WERI-Rb-1 (cell line): ENCODE data around the gene SHE.

ENCODE experiments used
- DNase-seq: peaks from one replicate; pipeline ENCODE4 v3.0.0-alpha.2; 2020
- H3K27ac ChIP-seq: fragments of 250-450 bp; sonication (Bioruptor Pico); 2 replicates; pipeline ENCODE4 v1.5.1; 2020; ENCODE audit warnings: mild to moderate bottlenecking, moderate library complexity
- H3K27me3 ChIP-seq: fragments of 250-450 bp; sonication (Bioruptor Pico); 2 replicates; pipeline ENCODE4 v1.5.1; 2021; ENCODE audit warnings: mild to moderate bottlenecking, low read depth, moderate library complexity; ENCODE audit not compliant: insufficient read depth, severe bottlenecking
- H3K36me3 ChIP-seq: fragments of 250-450 bp; sonication (Bioruptor Pico); 2 replicates; pipeline ENCODE4 v1.5.1; 2020; ENCODE audit warnings: mild to moderate bottlenecking, moderate library complexity
- H3K4me3 ChIP-seq: 2 replicates; pipeline ENCODE4 v1.5.1; 2011; ENCODE audit warnings: low read depth, mild to moderate bottlenecking, control low read depth, low read length
- H3K9me3 ChIP-seq: fragments of 250-450 bp; sonication (Bioruptor Pico); 2 replicates; pipeline ENCODE4 v1.5.1; 2021; ENCODE audit warnings: mild to moderate bottlenecking, moderate library complexity; ENCODE audit not compliant: severe bottlenecking
- TF ChIP-seq, protein P1 (sequence below): IDR thresholded peaks from 2 replicates; pipeline ENCODE4 v1.5.1; 2011; ENCODE audit warnings: low read depth, mild to moderate bottlenecking, control low read depth, inconsistent platforms, low read length

The SHE gene

DNA sequence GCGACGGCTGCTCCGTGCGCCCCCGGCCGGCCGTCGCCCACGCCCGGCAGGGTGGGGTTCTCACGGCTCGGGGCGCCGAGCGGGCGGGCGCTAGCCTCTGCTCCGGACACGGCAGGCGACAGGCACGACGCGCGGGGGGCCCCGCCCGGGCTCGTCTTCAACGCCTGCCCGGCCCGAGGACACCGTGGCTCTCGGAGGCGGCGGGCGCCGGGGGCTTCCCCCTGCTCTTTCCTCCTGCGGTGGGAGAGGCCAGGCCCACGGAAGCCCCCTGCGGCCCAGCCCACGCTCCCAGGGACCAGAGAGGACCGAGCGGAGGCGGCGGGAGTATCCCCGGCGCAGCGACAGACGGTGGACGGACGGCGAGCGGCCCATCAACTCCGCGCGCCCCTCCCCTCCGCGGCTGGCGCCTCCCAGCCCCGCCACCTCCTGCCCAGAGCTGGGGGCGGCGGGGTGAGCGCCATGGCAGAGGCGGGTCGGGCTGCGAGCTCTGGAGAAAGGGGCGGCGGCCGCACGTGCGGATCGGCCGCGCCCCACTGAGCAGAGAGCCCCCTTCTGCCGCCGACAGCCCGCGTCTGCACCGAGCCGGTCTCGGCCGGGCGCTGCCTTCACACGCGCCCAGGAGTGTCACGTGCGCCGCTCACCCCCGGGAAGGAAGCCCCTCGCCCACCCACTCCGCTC is at the start of gene SHE, which contains the start of gene TDRD10:
SHE (minus strand) TSS at position 347 of the 678 bp plus-strand sequence. CDS start 386 bp downstream, outside the sequence.
TDRD10 (plus strand) TSS at position 154 of the 678 bp plus-strand sequence. CDS start 4,685 bp downstream, outside the sequence.
- Histone ChIP-seq H3K9me3 (peaks cover 42% of the 10 kb centered on the region), H3K4me3 (peak within 1 kb of the TSS; percentile 3; the same call in 1 of the 2 replicates), H3K36me3 (no peaks in the 10 kb centered on the region), H3K27me3 (peaks cover 100% of the 10 kb centered on the region), H3K27ac (no peak within 1 kb of the TSS)
- no peak for DNase-seq
- TF ChIP-seq, protein P1, sequence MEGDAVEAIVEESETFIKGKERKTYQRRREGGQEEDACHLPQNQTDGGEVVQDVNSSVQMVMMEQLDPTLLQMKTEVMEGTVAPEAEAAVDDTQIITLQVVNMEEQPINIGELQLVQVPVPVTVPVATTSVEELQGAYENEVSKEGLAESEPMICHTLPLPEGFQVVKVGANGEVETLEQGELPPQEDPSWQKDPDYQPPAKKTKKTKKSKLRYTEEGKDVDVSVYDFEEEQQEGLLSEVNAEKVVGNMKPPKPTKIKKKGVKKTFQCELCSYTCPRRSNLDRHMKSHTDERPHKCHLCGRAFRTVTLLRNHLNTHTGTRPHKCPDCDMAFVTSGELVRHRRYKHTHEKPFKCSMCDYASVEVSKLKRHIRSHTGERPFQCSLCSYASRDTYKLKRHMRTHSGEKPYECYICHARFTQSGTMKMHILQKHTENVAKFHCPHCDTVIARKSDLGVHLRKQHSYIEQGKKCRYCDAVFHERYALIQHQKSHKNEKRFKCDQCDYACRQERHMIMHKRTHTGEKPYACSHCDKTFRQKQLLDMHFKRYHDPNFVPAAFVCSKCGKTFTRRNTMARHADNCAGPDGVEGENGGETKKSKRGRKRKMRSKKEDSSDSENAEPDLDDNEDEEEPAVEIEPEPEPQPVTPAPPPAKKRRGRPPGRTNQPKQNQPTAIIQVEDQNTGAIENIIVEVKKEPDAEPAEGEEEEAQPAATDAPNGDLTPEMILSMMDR: no peak

DNA sequence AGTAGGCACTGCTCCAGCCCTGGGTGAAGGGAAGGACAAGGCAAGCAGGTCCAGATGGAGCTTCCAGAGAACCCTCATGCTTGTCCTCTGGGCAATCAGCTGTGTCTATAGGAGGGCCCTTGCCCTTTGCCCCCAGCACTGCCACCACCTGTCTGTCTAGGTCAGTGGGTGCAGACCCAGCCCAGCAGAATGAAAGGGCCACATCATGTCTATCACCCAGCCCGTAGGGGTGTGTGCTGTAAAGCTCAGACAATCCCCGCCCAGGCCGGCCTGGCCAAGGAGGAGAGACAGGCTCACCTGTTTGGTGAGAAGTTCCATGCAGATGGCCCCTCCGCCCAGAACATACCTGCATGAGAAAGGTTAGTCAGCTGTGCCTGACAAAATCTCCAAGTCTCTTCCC is 49.3 kb upstream of the SHE start:
- Histone ChIP-seq H3K9me3 (no peaks in the 10 kb centered on the region), H3K36me3 (peaks cover 79% of the 10 kb centered on the region), H3K27me3 (no peaks in the 10 kb centered on the region), H3K27ac (no peak overlapping the region), H3K4me3 (no peak overlapping the region)
- DNase-seq: no peak
- TF ChIP-seq, protein P1: no peak

DNA sequence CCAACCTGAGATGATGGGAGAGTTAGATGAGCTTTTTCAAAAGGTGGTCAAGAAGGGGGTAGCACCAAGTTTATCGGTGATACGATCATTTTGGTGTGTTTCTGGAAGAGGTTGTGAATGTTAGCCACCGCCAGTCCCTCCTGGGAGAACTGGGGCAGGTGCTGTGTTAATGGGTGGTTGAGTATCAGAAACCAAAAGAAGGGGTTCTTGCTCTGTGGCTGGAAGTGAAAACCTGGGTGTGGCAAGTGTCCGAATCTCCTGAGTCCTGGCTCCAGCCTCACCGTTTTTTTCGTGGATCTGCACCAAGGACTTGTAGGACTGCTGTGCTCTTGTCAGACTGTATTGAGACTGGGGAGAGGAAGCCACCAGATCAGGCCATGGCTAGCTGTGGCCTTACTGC is 48.4 kb upstream of the SHE start:
- peaks cover 2% of the 10 kb centered on the region for H3K27me3 ChIP-seq
- H3K36me3 ChIP-seq: peaks cover 72% of the 10 kb centered on the region
- no peak for DNase-seq
- no peak overlapping the region for H3K4me3 ChIP-seq
- no peak overlapping the region for H3K27ac ChIP-seq
- no peaks in the 10 kb centered on the region for H3K9me3 ChIP-seq
- TF ChIP-seq, protein P1: no peak

DNA sequence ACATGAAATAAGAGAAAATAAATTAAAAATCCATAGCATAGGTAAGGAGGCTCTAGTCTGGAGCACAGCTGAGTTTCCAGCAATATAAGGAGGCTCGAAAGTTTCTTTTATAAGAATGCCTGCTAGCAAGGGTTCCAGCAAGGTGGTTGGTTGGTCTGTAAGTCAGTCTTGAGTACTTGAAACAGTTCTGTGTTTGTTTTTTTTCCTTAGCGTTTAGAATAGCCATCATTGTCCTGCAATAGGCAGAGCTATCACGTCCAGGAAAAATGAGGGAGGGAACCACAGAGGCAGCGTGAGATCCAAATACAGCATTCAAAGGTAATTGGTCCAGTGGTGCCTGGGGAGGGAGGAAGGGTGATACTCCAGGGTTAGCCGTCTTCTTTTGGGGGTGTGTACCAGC is 47.9 kb upstream of the SHE start:
- DNase-seq: no peak
- Histone ChIP-seq H3K9me3 (no peaks in the 10 kb centered on the region), H3K4me3 (no peak overlapping the region), H3K36me3 (peaks cover 66% of the 10 kb centered on the region), H3K27me3 (peaks cover 8% of the 10 kb centered on the region), H3K27ac (no peak overlapping the region)
- TF ChIP-seq, protein P1: no peak

DNA sequence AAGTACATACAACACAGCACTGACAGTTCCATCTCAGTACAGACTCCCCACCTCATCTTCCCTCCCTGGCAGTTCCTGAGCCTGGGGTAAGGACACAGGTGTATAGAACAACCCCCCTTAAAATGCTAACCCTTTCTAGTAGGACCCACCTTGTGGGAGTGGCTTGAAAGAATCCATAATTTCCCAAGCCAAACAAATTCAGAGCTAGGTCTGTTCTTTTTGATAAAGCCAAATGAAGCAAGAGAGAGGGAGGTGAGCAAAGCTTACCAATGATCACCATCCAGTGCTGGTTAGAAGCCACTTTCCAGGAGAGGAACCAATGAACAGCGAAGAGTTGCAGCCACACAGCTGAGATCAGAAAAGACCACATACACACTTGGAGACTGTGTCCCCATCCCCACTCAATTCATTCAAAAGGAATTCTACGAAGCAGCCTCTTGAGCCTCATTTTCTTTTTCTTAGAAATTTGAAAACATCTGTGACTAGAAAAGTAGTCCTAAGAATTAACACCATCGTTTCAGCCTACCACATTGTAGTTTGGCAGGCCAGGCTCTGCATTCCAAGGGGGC is 47.1 kb upstream of the SHE start:
- no peak overlapping the region for H3K27ac ChIP-seq
- H3K36me3 ChIP-seq: peaks cover 58% of the 10 kb centered on the region
- no peak overlapping the region for H3K4me3 ChIP-seq
- H3K27me3 ChIP-seq: peaks cover 15% of the 10 kb centered on the region
- no peak for DNase-seq
- H3K9me3 ChIP-seq: no peaks in the 10 kb centered on the region
- TF ChIP-seq, protein P1: no peak
